Measurements from ENCODE around the gene CLIP3.

DNA sequence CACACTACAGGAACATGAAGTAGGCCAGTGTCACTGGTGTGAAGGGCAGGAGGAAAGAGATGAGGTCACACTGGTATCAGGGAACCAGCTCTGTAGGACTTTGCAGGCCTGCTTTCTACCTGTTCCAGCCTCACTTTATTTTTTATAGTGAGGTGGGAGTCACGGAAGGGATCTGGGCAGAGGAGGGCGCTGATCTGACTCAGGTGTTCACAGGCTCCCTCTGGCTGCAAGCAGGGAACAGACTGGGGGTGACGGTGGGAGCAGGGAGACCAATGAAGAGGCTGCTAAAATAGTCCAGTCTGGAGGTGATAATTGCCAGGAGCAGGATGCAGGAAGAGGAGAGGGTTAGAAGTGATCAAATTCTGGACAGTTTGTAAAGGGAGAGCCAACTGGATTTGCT is 18.6 kb upstream of the CLIP3 start:
- TF ChIP-seq, protein P1, sequence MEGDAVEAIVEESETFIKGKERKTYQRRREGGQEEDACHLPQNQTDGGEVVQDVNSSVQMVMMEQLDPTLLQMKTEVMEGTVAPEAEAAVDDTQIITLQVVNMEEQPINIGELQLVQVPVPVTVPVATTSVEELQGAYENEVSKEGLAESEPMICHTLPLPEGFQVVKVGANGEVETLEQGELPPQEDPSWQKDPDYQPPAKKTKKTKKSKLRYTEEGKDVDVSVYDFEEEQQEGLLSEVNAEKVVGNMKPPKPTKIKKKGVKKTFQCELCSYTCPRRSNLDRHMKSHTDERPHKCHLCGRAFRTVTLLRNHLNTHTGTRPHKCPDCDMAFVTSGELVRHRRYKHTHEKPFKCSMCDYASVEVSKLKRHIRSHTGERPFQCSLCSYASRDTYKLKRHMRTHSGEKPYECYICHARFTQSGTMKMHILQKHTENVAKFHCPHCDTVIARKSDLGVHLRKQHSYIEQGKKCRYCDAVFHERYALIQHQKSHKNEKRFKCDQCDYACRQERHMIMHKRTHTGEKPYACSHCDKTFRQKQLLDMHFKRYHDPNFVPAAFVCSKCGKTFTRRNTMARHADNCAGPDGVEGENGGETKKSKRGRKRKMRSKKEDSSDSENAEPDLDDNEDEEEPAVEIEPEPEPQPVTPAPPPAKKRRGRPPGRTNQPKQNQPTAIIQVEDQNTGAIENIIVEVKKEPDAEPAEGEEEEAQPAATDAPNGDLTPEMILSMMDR (IDR thresholded peaks at IDR 0.05; ENCODE audit: insufficient read depth, low read length) = no peak
- TF ChIP-seq SPI1 (IDR thresholded peaks at IDR 0.05; ENCODE audit: borderline replicate concordance, low read depth) (no peak), POLR2AphosphoS5 (IDR thresholded peaks at IDR 0.05; ENCODE audit: low read depth) (no peak), GABPA (IDR thresholded peaks at IDR 0.05; ENCODE audit: low read depth) (no peak)
- TF ChIP-seq, protein P2, sequence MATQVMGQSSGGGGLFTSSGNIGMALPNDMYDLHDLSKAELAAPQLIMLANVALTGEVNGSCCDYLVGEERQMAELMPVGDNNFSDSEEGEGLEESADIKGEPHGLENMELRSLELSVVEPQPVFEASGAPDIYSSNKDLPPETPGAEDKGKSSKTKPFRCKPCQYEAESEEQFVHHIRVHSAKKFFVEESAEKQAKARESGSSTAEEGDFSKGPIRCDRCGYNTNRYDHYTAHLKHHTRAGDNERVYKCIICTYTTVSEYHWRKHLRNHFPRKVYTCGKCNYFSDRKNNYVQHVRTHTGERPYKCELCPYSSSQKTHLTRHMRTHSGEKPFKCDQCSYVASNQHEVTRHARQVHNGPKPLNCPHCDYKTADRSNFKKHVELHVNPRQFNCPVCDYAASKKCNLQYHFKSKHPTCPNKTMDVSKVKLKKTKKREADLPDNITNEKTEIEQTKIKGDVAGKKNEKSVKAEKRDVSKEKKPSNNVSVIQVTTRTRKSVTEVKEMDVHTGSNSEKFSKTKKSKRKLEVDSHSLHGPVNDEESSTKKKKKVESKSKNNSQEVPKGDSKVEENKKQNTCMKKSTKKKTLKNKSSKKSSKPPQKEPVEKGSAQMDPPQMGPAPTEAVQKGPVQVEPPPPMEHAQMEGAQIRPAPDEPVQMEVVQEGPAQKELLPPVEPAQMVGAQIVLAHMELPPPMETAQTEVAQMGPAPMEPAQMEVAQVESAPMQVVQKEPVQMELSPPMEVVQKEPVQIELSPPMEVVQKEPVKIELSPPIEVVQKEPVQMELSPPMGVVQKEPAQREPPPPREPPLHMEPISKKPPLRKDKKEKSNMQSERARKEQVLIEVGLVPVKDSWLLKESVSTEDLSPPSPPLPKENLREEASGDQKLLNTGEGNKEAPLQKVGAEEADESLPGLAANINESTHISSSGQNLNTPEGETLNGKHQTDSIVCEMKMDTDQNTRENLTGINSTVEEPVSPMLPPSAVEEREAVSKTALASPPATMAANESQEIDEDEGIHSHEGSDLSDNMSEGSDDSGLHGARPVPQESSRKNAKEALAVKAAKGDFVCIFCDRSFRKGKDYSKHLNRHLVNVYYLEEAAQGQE (IDR thresholded peaks at IDR 0.05; ENCODE audit: insufficient replicate concordance, low read depth) = no peak
